ENCODE results near the gene KCNAB1.

Gene KCNAB1

GRCh38 chr3:156371701-156372100 lies 251.3 kb downstream of the KCNAB1 start:
- DNase-seq (ENCODE audit: low read depth in 2 of 2), result no peak

DNA sequence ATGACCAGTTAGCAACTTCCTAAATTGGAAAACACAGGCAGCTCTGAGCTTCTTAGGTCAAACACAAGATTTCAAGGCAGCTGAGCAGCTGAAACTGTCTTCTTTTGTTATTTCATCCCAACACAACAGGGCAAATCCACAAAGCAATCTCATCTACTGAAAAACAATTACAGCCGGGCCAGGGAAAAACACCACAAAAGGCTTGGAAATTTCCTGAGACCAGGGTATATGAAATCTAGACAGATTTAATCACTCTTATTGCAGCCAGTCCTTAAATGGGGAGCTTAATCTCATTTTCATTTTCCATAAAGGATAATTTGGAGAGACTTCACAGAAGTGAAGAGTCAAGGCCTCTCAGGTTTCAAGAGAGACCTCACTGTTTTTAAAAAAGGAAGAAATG lies 252.7 kb downstream of the KCNAB1 start:
- no peak for DNase-seq (ENCODE audit: low read depth in 2 of 2)

DNA sequence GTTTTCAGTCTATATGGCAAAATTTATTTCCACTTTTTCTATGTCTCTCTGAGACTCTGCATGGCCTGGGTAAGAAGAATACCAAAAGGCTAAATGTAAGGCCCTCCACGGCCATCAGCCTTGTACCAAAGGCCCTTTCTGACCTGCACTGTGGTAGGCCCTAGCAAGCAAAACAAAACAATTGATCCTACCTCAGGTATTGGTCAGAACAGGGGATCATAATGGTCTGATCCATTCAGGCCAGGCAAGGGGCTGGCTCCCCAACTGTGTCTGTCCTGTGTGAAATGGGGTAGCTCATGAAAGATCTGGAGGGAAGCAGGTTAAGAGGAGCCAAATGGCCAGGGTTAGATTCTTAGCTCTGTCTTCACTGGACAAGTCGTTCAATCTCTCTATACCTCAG lies 253.3 kb downstream of the KCNAB1 start:
- no peak for DNase-seq (ENCODE audit: low read depth in 2 of 2)

- DNase-seq (ENCODE audit: low read depth in 2 of 2), result no peak
Measured at GRCh38 chr3:156376199-156376598, 255.8 kb downstream of the KCNAB1 start.

- no peak for DNase-seq (ENCODE audit: low read depth in 2 of 2)
Measured at GRCh38 chr3:156377266-156377665, 256.9 kb downstream of the KCNAB1 start.

GRCh38 chr3:156377718-156378117 lies 257.3 kb downstream of the KCNAB1 start:
- no peak for DNase-seq (ENCODE audit: low read depth in 2 of 2)

DNA sequence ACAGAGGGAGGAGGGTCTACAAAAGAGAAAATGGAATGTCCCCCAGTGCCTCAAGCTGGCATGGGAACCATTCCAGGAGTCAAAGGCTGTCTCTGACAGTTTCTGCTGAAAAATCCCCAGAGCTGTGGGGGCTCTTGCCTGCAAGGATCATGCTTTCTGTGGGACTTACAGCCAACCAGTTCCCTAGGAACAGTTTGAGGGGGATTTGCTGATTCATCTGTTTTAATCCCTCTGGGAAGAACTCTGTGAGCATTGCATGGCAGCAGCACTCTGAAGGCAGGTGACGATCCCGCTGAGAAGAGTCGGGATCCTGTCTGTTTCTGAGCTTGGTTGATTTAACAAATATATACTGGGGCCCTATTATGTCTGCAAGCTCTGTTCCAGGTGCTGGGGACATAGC lies 258.5 kb downstream of the KCNAB1 start:
- no peak for DNase-seq (ENCODE audit: low read depth in 2 of 2)

GRCh38 chr3:156379327-156379726 lies 258.9 kb downstream of the KCNAB1 start:
- no peak for DNase-seq (ENCODE audit: low read depth in 2 of 2)

- no peak for DNase-seq (ENCODE audit: low read depth in 2 of 2)
Measured at GRCh38 chr3:156381253-156381652, 260.9 kb downstream of the KCNAB1 start.

- no peak for DNase-seq (ENCODE audit: low read depth in 2 of 2)
Measured at GRCh38 chr3:156382458-156383346, 262.3 kb downstream of the KCNAB1 start.

GRCh38 chr3:156383441-156384025 lies 263.2 kb downstream of the KCNAB1 start:
- DNase-seq (ENCODE audit: low read depth in 2 of 2), result no peak

DNA sequence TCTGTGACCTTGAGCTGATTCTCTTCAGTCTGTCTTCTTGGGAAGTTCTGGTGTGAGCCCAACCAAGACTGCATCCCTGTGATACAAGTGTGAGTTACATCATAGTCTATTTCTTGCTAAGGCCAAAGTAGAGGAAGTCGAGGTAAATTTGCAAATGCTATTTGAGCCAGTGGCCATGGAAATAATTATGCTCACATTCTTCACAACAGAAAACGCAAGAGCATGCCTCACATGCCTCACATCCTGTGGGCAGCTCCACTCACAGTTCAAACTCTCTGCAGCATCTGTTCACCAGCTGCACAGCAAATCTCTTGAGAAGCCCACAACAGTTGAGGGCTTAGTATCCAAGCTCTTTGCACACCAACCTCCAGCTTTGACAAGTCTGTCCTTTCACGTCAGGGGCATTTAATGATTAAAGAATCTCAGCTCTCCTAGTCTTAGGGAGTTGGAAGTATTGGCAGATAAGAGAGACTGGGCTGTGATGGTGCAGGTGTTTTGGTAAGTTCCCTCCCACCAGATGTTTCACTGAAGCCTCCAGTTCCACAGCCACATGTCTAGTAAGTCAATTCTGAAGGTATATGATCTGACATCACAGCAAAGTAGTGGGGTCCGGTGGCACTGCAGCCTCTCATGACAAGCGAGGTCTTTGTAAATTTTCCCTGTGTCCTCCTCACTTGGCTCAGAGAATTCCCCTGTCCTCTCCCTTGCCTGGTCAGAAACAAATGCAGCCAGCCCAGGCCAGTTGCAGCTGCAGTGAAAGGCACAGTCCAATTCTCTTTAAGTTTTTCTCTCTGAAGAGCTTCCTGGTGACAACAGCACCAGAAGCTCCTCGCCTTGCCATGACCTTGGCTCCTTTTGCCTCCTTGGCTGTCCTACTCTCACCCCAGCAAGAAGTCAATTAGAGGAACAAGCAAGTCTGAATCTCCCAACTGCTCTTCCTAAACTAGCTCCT lies 268.4 kb downstream of the KCNAB1 start:
- DNase-seq (ENCODE audit: low read depth in 2 of 2), result no peak

DNA sequence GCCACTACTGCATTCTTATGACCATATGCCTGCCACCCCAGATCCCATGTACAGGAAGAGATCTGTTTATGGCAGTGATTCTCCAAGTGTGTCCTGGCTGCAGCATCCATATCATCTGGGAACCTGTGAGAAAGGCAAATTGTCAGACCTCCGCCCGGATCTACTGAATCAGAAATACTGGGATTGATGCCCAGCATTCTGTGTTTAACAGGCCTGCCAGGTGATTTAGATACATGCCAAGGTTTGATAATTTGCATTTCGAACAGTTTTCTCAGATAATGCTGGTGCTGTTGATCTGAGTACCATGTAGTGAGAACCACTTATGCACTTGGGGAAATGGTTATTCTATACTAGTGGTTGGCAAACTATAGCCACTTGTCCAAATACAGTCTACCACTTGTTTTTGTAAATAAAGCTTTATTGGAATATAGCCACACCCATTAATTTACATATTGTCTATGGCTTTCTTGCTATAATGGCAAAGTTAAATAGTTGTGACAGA lies 269.1 kb downstream of the KCNAB1 start:
- no peak for DNase-seq (ENCODE audit: low read depth in 2 of 2)

- DNase-seq (ENCODE audit: low read depth in 2 of 2), result no peak
Measured at GRCh38 chr3:156390846-156391245, 270.5 kb downstream of the KCNAB1 start.

GRCh38 chr3:156395961-156396710 lies 275.8 kb downstream of the KCNAB1 start:
- no peak for DNase-seq (ENCODE audit: low read depth in 2 of 2)

DNA sequence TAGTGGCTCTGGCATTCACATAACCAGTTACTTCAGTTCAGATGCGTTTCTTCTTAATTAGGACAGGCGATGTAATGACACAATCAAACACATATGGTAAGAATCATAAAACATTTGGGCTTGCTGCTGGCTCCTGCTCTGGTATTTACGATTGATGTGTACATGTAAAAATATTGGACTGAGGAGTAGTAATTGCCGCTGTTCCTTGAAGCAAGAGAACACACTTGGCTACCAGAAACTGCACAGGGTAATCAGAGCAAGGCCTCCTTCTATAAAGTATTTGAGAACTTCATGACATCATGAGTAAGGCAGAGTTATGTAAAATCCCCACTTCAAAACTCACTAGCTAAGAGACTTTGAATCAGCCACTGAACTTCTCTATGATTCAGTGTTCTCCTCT lies 276.5 kb downstream of the KCNAB1 start:
- no peak for DNase-seq (ENCODE audit: low read depth in 2 of 2)

DNA sequence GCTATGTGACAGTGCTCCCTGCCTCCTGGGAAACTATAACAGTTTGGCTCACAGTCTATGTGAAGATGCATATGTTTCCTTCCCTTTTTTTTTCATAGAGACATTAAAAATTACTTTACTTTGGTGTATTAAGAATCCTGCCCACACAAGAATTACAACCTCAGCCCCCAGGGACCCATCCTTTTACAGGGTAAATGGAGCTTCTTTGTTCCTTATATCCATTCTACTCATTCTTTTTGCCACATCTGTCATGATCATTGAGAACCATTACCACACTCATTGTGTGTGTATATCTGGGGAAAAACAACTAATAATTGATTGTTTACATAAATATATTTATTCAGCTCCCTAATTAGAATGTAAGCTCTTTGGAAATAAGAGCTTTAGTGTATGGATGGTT lies 277.2 kb downstream of the KCNAB1 start:
- DNase-seq (ENCODE audit: low read depth in 2 of 2), result no peak

DNA sequence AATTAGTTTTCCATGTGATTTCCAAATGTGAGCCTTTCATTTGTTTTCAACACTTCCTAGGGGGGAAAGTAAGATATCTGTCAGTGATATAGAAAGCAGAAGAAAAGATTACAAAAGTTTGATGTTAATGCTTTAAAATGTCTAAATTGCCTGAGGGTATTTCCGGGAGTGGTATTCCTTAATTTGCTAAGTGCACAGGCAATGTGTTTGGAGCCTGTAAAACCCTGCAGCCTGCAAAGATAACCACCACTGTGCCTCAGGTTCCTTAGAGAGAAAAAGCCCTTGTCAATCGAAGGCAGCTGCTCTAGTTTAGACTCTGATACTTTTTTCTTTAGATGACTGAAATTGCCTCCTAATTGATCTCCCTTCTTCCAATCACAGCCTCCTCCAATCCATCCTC lies 279.7 kb downstream of the KCNAB1 start:
- DNase-seq (ENCODE audit: low read depth in 2 of 2), result no peak

DNA sequence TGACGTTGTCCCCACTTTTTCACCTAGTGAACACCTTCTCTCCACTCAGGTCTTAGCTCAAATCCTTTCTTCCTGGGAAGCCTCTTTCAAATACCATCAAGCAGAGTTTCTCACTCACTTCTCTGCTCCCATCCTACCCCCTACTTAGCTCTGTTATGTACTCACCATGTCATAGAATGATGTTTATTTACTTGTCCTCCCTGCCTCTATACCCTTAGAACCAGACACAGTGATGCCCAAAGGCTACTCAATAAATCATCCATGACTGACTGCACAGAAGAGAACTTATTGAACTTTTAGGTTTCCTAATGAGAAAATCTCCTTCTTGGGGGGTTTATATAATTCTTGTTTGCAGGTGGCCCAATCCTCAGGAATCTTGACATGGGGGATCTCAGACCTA lies 280.4 kb downstream of the KCNAB1 start:
- no peak for DNase-seq (ENCODE audit: low read depth in 2 of 2)

- no peak for DNase-seq (ENCODE audit: low read depth in 2 of 2)
Measured at GRCh38 chr3:156404217-156404616, 283.8 kb downstream of the KCNAB1 start.

- no peak for DNase-seq (ENCODE audit: low read depth in 2 of 2)
Measured at GRCh38 chr3:156406393-156406792, 286.0 kb downstream of the KCNAB1 start.

Measured in stimulated activated CD8-positive, alpha-beta memory T cell treated with anti-CD3 and anti-CD28 coated beads, Interleukin-2, amount 100 ng/mL, for 1 hour (primary cell).